BJ (cell line): ENCODE results near the gene XYLT1. TPM values are rescaled to one million over a fixed set of nuclear protein-coding genes. Genes with fewer than 3 reads are reported as not detected.

ENCODE experiments used
- CTCF ChIA-PET: fragments of 350-600 bp; formaldehyde crosslinking; extraction: SDS; loops from one replicate; lab custom pipeline; 2021; ENCODE audit warnings: antibody characterized with exemption, inconsistent platforms; lab: Yijun Ruan, JAX
- POLR2A ChIA-PET: fragments of 300-600 bp; sonication (Branson Sonifier 250); formaldehyde crosslinking; extraction: SDS; loops from one replicate; lab custom pipeline; 2021; ENCODE audit warnings: antibody characterized with exemption; lab: Charles Lee
- DNase-seq: peaks from one replicate; pipeline ENCODE4 v3.0.0-alpha.2; 2011; ENCODE audit warnings: low read depth
- H3K27me3 ChIP-seq: 2 replicates; pipeline ENCODE4 v1.6.0; 2011; ENCODE audit warnings: low read length; ENCODE audit not compliant: control insufficient read depth, insufficient read depth
- H3K36me3 ChIP-seq: 2 replicates; pipeline ENCODE4 v1.5.1; 2011; ENCODE audit warnings: low read length; ENCODE audit not compliant: control insufficient read depth, insufficient read depth
- H3K4me3 ChIP-seq: 2 replicates; pipeline ENCODE4 v1.5.1; 2011; ENCODE audit warnings: low read depth, mild to moderate bottlenecking, control low read depth, low read length
- polyA plus RNA-seq: library from polyadenylated mRNA; depleted of rRNA; stranded (reverse); fragments of >200 nt; gene quantifications from 2 replicates; pipeline ENCODE4 v1.2.3, GENCODE V29; 2011
- TF ChIP-seq, protein P1 (sequence below): IDR thresholded peaks from 2 replicates; pipeline ENCODE4 v1.5.1; 2011; ENCODE audit warnings: low read depth, mild to moderate bottlenecking, control low read depth, inconsistent platforms, low read length, moderate library complexity; ENCODE audit not compliant: insufficient read depth

The XYLT1 gene
- polyA plus RNA-seq, 1 experiment = 15.9 TPM

DNA sequence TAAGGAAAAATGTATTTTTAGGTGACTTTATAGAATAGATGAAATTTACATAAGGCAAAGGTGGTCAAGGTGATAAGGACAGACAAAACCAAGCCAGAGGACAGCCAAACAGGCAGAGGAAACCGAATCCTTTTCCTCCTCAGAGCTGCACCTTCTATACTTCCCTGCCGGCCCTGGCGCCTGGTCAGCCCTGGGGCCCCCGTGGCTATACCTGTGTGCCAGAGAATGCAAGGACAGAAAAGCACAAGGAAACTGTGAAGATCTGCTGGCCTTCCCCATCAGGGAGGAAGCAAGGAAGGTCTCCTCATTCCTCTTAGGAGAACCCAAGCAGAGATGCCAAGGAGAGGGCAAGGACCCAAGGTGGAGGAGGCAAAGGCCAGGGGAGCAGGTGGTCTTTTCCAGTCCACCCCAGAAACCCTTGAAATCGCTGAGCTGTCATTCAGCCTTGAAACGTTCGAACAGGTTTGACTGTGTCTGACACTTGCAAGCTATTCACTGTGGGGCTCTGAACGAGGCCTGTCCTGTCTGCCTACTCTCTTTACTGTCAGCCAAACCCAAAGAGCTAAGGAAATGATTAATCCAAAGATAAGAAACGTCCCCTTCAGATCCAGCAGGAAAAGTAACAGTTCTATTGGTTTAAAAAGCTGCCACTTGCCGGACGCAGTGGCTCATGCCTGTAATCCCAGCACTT is 114.4 kb downstream of the XYLT1 start:
- POLR2A ChIA-PET = no interaction called here
- CTCF ChIA-PET = no interaction called here
- H3K4me3 ChIP-seq = no peak overlapping the region
- DNase-seq = no peak
- H3K36me3 ChIP-seq = no peaks in the 10 kb centered on the region
- TF ChIP-seq, protein P1, sequence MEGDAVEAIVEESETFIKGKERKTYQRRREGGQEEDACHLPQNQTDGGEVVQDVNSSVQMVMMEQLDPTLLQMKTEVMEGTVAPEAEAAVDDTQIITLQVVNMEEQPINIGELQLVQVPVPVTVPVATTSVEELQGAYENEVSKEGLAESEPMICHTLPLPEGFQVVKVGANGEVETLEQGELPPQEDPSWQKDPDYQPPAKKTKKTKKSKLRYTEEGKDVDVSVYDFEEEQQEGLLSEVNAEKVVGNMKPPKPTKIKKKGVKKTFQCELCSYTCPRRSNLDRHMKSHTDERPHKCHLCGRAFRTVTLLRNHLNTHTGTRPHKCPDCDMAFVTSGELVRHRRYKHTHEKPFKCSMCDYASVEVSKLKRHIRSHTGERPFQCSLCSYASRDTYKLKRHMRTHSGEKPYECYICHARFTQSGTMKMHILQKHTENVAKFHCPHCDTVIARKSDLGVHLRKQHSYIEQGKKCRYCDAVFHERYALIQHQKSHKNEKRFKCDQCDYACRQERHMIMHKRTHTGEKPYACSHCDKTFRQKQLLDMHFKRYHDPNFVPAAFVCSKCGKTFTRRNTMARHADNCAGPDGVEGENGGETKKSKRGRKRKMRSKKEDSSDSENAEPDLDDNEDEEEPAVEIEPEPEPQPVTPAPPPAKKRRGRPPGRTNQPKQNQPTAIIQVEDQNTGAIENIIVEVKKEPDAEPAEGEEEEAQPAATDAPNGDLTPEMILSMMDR = no peak
- no peaks in the 10 kb centered on the region for H3K27me3 ChIP-seq

DNA sequence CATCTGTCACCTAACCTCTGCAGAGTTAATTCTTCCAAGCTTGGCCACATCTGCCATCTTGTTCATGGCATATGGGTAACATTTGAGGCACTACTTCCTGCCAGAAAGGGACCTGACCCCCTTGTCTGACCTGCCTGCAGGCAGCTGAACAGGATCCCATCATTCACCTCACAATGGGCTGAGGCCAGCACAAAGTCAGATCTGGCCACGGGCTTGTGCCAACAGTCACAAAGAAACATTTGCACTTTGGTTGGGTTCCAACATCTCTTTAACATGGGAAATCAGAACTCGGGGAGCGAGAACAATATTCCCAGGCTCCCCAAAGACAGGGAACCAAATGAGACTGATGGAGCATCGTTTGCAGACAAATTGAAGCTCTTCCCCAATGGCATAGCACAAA is 116.1 kb downstream of the XYLT1 start:
- ChIA-PET POLR2A (no interaction called here), CTCF (no interaction called here)
- Histone ChIP-seq H3K4me3 (no peak overlapping the region), H3K36me3 (no peaks in the 10 kb centered on the region), H3K27me3 (no peaks in the 10 kb centered on the region)
- no peak for DNase-seq
- TF ChIP-seq, protein P1 = no peak

DNA sequence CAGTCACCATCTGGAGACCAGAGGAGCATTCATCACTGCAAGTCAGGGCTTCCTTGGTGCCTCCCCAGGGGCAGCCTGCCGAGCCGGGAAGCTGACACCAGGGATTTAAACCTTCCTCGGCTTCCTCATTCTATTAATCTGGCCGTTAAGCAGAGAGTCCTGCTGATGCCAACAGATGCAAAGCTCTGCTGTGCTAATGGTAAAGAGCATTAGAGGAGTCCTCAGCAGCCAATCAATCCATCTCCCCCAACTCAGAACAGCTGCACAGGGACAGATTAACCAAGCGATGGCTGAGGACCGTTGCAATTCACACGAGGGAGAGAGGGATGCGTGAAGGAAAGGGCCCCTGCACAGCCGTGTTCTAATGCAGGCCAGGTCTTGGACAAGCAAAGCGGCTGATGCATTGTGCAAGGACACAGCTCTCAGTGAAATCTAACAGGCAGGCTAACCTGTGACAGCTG is 116.6 kb downstream of the XYLT1 start:
- ChIA-PET POLR2A (no interaction called here), CTCF (no interaction called here)
- DNase-seq = no peak
- H3K27me3 ChIP-seq = no peaks in the 10 kb centered on the region
- no peaks in the 10 kb centered on the region for H3K36me3 ChIP-seq
- H3K4me3 ChIP-seq = no peak overlapping the region
- TF ChIP-seq, protein P1 = no peak

DNA sequence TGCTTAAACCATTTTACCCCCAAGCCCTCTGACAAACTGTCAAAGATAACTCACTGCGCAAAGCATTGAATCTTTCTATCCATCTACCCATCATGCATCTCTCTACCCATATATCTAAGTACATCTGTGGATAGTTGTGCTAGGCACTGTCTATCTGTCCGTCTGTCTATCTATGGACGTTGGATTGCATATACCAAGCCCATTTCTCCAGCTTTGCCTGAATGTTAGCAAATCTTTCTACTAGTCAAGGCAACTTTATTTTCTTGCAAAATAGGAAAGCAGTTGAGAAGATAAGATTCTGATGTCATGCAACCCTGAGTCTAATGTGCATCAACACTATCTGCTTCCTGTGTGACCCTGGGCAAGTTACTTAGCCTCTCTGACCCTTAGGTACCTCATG is 117.2 kb downstream of the XYLT1 start:
- Histone ChIP-seq H3K4me3 (no peak overlapping the region), H3K36me3 (no peaks in the 10 kb centered on the region), H3K27me3 (no peaks in the 10 kb centered on the region)
- ChIA-PET CTCF (no interaction called here), POLR2A (no interaction called here)
- DNase-seq = no peak
- TF ChIP-seq, protein P1 = no peak

DNA sequence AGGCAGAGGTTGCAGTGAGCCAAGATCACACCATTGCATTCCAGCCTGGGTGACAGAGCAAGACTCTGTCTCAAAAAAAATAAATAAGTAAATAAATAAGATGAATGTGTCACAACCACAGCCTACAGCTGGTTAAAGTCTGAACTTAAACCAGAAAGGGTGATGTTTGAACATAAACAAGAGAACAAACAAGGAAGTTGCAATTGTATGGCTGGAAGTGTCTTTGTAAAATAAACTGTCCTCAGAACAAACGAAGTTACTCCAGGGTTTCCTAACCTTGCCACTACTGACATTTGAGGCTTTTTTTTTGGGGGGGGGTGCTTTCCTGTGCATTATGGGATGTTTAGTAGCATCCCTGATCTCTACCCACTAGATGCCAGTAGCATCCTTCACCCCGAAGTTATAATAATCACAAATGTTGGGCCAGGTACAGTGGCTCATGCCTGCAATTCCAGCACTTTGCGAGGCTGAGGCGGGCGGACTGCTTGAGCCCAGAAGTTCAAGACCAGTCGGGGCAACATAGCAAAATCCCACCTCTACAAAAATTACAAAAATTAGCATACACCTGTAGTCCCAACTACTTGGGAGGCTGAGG is 119.2 kb downstream of the XYLT1 start:
- no peaks in the 10 kb centered on the region for H3K36me3 ChIP-seq
- H3K4me3 ChIP-seq = no peak overlapping the region
- DNase-seq = no peak
- TF ChIP-seq, protein P1 = no peak
- ChIA-PET CTCF (interaction anchor here (0.7 to 1.5 kb wide), 3 partner anchors 10 to 123 kb away, joined by 3 to 4 read pairs (median 3); no protein-coding TSS in a partner anchor), POLR2A (no interaction called here)
- no peaks in the 10 kb centered on the region for H3K27me3 ChIP-seq
